GM21515 (cell line): ENCODE data around the gene TPT1.
"Not testable (repeated sequence)": the region's sequence is repeated elsewhere in the genome, so short reads cannot be mapped to it uniquely, and the experiment has no call there.

Experiments used
- ATAC-seq: cut with Tn5 transposase; IDR thresholded peaks from one replicate; pipeline ENCODE4 v1.9.1; 2021; ENCODE audit not compliant: unreplicated experiment

The TPT1 gene

GRCh38 chr13:45306966-45307365 is 34.0 kb downstream of the TPT1 start:
- no peak for ATAC-seq

- no peak for ATAC-seq
Observed at GRCh38 chr13:45305079-45305478, 35.9 kb downstream of the TPT1 start.

- no peak for ATAC-seq
Observed at GRCh38 chr13:45303866-45304265, 37.1 kb downstream of the TPT1 start.

- ATAC-seq, result no peak
Observed at GRCh38 chr13:45303026-45303425, 38.0 kb downstream of the TPT1 start.

GRCh38 chr13:45302507-45302906 is 38.5 kb downstream of the TPT1 start:
- no peak for ATAC-seq

- no peak for ATAC-seq
Observed at GRCh38 chr13:45301263-45301662, 39.7 kb downstream of the TPT1 start.

- no peak for ATAC-seq
Observed at GRCh38 chr13:45300190-45300985, 40.6 kb downstream of the TPT1 start.

GRCh38 chr13:45299194-45299593 is 41.8 kb downstream of the TPT1 start:
- no peak for ATAC-seq

GRCh38 chr13:45298550-45298949 is 42.4 kb downstream of the TPT1 start:
- not testable (repeated sequence) for ATAC-seq

- ATAC-seq, result no peak
Observed at GRCh38 chr13:45298206-45298505, 42.8 kb downstream of the TPT1 start.

GRCh38 chr13:45297456-45298205 is 43.4 kb downstream of the TPT1 start:
- no peak for ATAC-seq

GRCh38 chr13:45296259-45296658 is 44.7 kb downstream of the TPT1 start:
- no peak for ATAC-seq

GRCh38 chr13:45295536-45295935 is 45.4 kb downstream of the TPT1 start:
- no peak for ATAC-seq

GRCh38 chr13:45292176-45292575 is 48.8 kb downstream of the TPT1 start:
- no peak for ATAC-seq

- ATAC-seq, result no peak
Observed at GRCh38 chr13:45289936-45290563, 50.9 kb downstream of the TPT1 start.
